Stimulated activated CD8-positive, alpha-beta memory T cell treated with anti-CD3 and anti-CD28 coated beads, Interleukin-15, amount 100 ng/mL, for 4 hours (primary cell): ENCODE measurements around the gene NKX6-1.

Experiments used
- DNase-seq, 2 donors: peaks; one replicate each; pipeline ENCODE4 v3.0.0-alpha.2; 2020; ENCODE audit warnings: low read depth in 2 of 2

NKX6-1 gene

GRCh38 chr4:84498203-84498934 lies 723 bp downstream of the NKX6-1 start:
- DNase-seq, result no peak

DNA sequence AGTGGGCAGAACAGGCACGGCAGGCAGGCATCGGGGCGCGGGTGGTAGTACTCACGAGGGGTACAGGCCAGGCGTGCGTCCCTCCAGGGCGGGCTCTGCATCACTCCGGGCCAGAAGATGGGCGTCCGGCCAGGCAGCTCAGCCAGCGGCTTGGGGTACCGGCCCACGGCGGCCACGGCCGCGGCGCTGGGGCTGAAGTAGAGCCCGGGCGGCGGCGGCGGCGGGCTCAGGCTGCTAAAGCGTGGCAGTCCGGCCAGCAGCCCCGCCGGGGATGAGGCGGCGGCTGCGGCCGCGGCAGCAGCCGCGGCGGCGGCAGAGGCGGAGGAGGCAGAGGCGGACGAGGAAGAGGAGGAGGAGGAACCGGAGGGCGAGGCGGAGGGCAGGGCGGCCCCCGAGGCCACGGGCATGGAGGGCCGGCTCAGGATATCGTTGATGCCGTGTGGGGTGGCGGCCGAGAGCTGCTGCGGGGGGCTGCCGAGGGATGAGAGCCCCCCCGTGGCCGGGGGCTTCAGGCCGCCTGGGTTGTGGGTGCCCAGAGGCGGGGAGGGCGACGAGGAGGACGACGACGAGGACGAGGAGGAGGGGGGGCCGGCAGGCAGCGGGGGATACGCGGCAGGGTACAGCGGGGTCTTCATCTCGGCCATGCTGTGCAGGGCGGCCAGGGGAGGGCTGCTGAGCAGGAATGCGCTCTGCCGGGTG lies 1.4 kb downstream of the NKX6-1 start:
- DNase-seq, result no peak

GRCh38 chr4:84496706-84497503 lies 2.2 kb downstream of the NKX6-1 start:
- DNase-seq, result no peak

DNA sequence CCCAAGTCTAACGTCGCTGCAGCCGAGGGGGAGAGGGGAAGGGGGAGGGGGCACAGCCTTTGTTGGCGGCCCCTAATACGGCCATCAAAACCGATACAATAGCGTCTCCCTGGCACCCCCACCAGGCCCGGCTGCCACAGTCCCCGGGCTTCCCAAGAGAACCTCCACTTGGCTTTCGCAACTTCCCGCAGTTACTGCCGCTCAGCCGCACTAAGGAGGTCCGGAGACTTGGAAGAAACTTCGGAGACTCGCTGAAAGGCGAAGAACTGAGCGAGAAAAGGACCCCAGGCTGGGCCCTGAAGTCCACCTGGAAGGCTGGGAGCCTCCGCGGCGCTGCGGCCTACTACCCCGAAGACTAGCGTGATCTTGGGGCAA lies 2.8 kb downstream of the NKX6-1 start:
- no peak for DNase-seq

DNA sequence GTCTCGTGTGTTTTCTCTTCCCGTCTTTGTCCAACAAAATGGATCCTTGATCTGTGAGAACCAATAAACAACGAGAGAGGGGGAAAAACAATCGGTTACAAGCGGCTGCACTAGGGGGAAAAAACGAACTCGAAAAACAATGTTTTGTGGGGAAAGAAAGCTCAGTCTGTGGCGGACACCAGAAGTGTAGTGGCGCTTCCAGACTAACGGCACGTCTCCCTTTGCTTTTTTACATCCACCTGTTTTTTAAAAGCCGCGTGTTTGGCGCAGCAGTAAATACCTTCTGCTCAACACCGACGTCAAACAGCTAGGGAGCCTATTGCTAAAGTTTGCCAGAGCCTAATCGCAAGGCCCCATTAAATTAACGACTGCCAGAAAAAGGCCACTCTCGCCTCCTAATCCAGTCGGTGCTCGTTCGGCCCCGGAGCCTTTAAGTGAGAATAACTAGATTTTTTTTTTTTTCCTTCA lies 3.3 kb downstream of the NKX6-1 start:
- DNase-seq, result no peak

GRCh38 chr4:84495118-84495793 lies 3.8 kb downstream of the NKX6-1 start:
- no peak for DNase-seq

DNA sequence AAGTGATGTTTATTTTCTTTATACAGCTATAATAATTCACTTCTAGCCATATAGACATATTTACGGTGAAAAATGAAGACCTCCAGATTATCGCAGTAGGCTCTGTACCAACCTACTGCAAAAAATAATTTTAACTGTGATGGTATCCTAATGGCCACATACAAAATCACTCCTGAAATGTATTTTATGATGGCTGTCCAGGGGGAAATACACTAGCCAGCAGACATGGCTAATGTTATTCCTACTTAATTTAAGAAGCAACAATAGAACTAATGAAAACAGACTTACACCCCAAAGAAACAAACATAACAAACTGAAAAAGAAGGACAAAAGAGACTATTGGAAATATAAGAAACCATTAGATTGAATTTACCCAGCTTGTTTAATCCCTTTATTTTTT lies 4.6 kb downstream of the NKX6-1 start:
- no peak for DNase-seq

GRCh38 chr4:84494076-84494475 lies 5.0 kb downstream of the NKX6-1 start:
- DNase-seq, result no peak

GRCh38 chr4:84493092-84493850 lies 5.8 kb downstream of the NKX6-1 start:
- DNase-seq, result no peak

GRCh38 chr4:84492737-84493091 lies 6.4 kb downstream of the NKX6-1 start:
- DNase-seq, result no peak

DNA sequence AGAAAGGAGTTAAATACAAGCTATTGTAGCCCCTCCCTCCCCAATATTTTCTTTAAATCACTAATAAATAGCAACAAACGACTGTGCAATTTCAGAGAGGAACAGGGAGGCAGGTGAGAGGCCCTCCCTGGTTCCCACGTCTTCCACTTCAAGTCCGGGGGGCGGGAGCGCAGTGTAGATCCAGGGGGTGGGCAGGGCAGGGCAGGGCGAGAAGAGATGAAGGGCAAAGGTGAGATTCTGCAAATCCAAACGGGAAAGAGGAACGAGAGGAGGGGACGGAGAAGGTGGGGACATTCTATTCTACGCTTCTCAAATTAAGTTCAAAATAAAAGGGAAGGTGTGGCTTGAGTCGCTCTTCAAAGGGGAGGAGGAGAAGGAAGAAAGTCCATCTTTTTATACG lies 6.8 kb downstream of the NKX6-1 start:
- no peak for DNase-seq

DNA sequence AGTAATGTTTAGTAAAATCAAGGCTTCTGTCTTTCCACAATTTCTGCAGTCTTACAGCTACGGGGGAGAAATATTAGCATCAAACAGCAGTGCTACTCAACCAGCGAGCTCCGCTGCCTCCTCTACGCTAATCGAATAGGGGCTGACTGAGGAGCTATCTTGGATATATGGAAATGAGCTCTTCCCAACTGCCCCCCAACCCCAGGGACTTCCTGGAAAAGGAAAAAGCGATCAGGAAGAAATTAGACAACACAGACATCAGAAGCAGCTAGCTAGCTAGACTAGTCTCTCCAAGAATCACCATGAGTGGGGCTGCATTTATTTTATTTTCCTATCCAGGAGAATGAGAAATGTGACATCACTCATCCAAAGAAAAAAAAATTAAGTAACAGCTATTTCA lies 7.6 kb downstream of the NKX6-1 start:
- DNase-seq, result no peak

DNA sequence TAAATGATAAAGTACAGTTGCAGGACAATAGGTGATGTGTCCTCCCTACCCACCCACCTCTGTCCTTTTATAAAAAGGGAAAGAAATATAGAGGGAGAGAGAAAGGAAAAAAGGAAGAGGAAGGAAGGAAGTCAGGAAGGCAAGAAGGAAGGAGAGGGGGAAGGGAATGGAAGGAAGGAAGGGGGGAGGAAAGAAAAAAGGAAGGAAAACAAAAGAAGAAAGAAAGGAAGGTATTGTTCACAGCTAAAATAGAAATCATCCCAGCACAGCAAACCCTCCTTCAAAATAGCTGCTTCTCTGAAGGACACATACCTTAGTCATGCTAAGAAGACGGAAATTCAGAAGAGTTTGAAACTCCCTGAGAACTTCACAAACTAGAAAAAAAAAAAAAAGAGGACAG lies 8.4 kb downstream of the NKX6-1 start:
- DNase-seq, result no peak

- no peak for DNase-seq
Measured at GRCh38 chr4:84484236-84484635, 14.9 kb downstream of the NKX6-1 start.

DNA sequence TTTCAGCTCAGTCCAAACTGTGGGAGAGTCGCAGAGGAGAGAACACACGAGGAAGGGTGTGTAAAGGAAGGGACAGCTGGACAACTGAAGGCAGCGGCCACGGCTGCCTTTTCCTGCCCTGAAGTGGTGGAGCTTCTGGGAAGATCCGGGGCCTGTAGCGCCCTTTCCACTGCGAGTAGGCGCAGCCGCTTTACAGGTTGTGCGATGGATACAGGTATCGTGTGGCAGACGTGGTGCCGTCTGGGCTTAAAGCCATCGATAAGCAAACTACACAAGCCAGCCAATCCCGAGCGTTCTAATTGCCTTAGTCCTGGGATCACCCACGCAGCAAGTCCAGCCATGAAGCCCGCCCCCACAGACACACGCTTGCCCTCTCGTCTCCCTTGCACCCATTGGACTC lies 15.4 kb downstream of the NKX6-1 start:
- DNase-seq, result no peak

DNA sequence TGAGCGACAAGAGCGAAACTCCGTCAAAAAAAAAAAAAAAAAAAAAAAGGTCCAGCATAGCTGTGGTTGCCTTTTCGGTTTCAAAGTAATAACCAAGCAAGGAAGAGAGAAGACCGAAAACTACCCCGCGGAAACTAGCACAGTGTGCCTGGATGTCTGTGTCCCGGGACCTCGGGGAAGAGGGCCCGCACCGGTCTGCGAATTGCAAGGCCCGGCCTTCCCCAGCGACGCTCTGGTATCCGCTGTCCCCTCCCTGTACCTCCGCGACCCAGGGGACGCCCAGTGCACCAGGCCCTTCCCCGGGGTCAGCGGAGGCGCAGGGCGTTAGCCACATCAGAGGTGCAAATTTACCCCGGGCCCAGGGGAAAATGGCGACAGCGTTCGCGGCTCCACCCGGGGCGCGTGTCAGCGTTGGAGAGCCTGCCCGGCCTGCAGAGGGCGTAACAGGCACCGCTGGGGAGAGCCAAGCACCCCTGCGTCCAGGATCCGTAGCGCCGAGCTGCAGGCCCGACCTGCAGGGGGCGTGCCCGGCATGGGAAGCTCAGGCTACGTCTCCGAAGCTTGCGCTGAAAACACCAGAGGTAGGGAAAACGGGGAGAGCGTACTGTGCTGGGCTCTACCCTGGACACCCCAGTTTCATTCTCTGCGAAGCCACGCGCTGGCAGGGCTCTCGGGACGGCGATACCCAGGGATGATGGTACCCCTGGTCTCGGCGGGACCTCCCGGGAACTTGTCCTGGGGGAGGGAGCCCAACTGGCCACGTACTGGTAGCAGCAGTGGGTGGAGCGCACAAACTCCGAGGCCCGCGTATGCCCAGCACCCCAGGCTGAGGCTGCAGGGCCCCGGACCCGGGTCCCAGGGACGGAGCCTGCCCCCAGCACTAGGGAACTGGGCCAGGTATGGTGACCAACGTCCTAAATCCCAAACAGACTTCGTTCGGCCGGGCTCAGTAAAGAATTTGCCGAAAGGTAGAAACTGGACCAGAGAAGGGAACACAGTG lies 16.2 kb downstream of the NKX6-1 start:
- no peak for DNase-seq

DNA sequence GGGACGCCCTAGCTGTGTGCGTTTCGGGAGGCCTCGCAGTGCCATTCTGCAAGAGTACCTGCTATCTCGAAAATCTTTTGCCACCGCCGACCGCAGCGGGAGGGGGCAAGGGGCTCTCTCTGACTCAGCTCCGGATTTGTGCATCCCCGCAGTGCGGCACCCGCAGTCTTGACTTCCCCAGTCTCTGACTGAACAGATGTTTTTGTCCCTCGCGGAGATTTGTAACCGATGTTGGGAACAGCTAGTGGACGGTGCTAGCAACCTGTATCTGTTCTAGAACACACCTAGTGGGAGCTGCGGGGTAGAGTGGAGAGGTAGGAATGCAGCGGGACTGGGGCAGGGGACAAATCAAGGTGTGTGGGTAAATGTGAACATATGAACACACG lies 17.2 kb downstream of the NKX6-1 start:
- DNase-seq, result no peak

DNA sequence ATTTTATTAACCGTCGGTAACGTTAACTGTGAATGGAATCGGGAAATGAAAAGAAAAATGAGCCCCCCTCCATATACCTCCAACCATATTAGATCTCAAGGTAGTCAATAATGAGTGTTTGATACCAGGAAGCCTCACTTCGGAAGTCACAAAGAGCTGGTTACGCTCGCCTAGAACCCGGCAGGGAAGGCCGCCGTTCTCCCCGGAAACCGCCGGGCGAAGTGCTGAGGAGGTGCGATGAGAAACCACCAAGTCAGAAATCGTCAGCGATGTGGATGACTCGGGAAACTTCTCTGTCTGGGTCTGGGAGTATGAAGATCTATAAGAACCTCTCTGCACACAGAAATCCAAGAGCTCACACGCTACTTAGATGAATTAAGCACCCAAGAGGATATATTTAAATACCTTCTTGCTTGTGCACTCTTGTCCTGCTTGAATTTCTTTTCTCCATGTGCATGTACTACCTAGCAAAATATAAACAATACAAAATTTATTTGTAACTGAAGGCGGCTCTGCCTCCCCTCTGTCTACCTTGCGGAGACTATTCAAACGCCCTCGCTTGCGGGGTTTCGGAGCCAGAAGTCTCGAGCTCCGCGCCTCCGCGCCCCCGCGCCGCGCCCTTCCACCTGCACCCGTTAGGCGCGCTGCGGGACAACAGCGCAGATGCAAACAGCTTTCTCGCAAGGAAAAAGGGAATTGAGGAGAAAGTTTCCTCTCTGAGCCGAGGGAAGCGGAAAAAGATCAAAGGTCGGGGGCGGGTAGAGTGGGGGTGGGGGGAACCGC lies 17.8 kb downstream of the NKX6-1 start:
- no peak for DNase-seq

DNA sequence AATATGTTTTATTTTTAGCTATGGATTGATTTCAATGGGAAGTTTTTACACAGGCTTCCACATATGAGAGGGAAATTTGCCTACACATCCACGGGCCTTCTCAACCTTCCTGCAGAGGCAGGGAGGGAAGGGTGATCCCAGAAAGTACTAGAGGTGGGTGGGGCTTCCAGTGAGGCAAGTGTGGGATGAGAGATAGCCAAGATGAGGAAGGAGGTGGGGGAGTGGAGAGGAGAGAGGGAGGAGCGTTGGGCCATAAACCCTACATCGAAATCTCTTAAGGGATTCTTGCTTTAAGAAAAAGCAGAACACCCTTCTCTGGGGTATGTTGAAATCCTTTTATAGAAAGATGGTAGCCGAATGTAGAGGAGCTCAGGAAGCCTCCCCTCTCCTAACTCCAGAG lies 19.0 kb downstream of the NKX6-1 start:
- DNase-seq, result no peak
